HepG2 (cell line): ENCODE data around the gene CYP4F2. TPM values are rescaled to one million over a fixed set of nuclear protein-coding genes. Genes with fewer than 3 reads are reported as not detected.
A peak's percentile ranks its signal among the peaks of the same experiment; 100 is the strongest.

Source experiments
- EHMT2 ChIP-seq: fragments of 200-600 bp; sonication (generic); IDR thresholded peaks from 2 replicates; pipeline ENCODE4 v1.7.0; 2017; ENCODE audit warnings: antibody characterized with exemption, low read depth, low read length, borderline replicate concordance
- HMG20B ChIP-seq: conservative IDR thresholded peaks from 2 replicates; pipeline ENCODE4 v1.6.1; 2016; ENCODE audit warnings: missing genetic modification reagents, missing compliant biosample characterization
- MXI1 ChIP-seq: IDR thresholded peaks from 3 replicates; pipeline ENCODE4 v1.6.1; 2012; ENCODE audit warnings: low read depth, low read length, inconsistent platforms, borderline replicate concordance
- NFE2 ChIP-seq: sonication (generic); formaldehyde crosslinking; IDR thresholded peaks from 2 replicates; pipeline ENCODE4 v1.4.0; 2020; ENCODE audit warnings: missing genetic modification reagents
- NFIB ChIP-seq: sonication (generic); formaldehyde crosslinking; IDR thresholded peaks from 2 replicates; pipeline ENCODE4 v1.9.0; 2021; ENCODE audit warnings: missing genetic modification reagents, mild to moderate bottlenecking, borderline replicate concordance
- SMAD1 ChIP-seq: sonication (generic); formaldehyde crosslinking; IDR thresholded peaks from 2 replicates; pipeline ENCODE4 v1.4.0; 2020; ENCODE audit warnings: missing genetic modification reagents, low read depth, mild to moderate bottlenecking, borderline replicate concordance
- SRSF1 ChIP-seq: fragments of 200-400 bp; formaldehyde crosslinking; optimal IDR thresholded peaks from 2 replicates; pipeline ENCODE3; 2017; ENCODE audit warnings: mild to moderate bottlenecking, low read depth, low read length, moderate library complexity
- TCF7L2 ChIP-seq: IDR thresholded peaks from 2 replicates; pipeline ENCODE4 v1.6.1; 2011; ENCODE audit warnings: mild to moderate bottlenecking, low read depth, low read length, moderate library complexity
- XRCC5 ChIP-seq: fragments of 200-400 bp; formaldehyde crosslinking; optimal IDR thresholded peaks from 2 replicates; pipeline ENCODE3; 2017; ENCODE audit warnings: mild to moderate bottlenecking, low read length
- ZIK1 ChIP-seq: sonication (generic); formaldehyde crosslinking; IDR thresholded peaks from 2 replicates; pipeline ENCODE4 v1.5.0; 2020; ENCODE audit warnings: mild to moderate bottlenecking, low read depth, missing genetic modification reagents, borderline replicate concordance
- ZNF205 ChIP-seq: IDR thresholded peaks from 2 replicates; pipeline ENCODE4 v1.6.1; 2018; ENCODE audit warnings: missing biosample characterization, missing genetic modification reagents
- ZNF282 ChIP-seq: fragments of 450-650 bp; IDR thresholded peaks from 2 replicates; pipeline ENCODE4 v1.6.1; 2018; ENCODE audit not compliant: partially characterized antibody
- ZNF547 ChIP-seq: sonication (generic); formaldehyde crosslinking; IDR thresholded peaks from 2 replicates; pipeline ENCODE4 v1.5.1; 2020; ENCODE audit warnings: mild to moderate bottlenecking, missing genetic modification reagents
- ZNF607 ChIP-seq: sonication (generic); formaldehyde crosslinking; IDR thresholded peaks from 2 replicates; pipeline ENCODE4 v1.5.1; 2020; ENCODE audit warnings: missing genetic modification reagents, mild to moderate bottlenecking, borderline replicate concordance
- polyA plus RNA-seq, 8 experiments: library from polyadenylated mRNA; depleted of rRNA in 3 of 8; stranded (reverse) in 7 of 8; unstranded in 1 of 8; fragments of >200 nt; fragmentation: Illumina TruSeq in 4 of 8; extraction: Trizol in 4 of 8; gene quantifications; 2 replicates each; pipeline versions ENCODE4 v1.2.1 to v1.2.3, GENCODE V29; 2011 to 2016; ENCODE audit warnings: low read depth in 4 of 8, missing spikeins in 1 of 8, mixed read lengths in 1 of 8; ENCODE audit not compliant: insufficient read depth in 1 of 8
- total RNA-seq, 5 experiments: library from RNA; depleted of rRNA; stranded (reverse); fragments of >200 nt; fragmentation: Illumina TruSeq; extraction: Trizol; gene quantifications; 2 replicates each; pipeline ENCODE4 v1.2.3, GENCODE V29; 2016; ENCODE audit warnings: low read depth in 1 of 5
- TF ChIP-seq, protein P1 (sequence below): sonication (generic); formaldehyde crosslinking; IDR thresholded peaks from 2 replicates; pipeline ENCODE4 v1.4.0; 2020; ENCODE audit warnings: mild to moderate bottlenecking, missing genetic modification reagents
- TF ChIP-seq, protein P2 (sequence below): sonication (generic); formaldehyde crosslinking; IDR thresholded peaks from 2 replicates; pipeline ENCODE4 v1.4.0; 2020; ENCODE audit warnings: mild to moderate bottlenecking, missing genetic modification reagents
- TF ChIP-seq, protein P3 (sequence below): sonication (generic); formaldehyde crosslinking; IDR thresholded peaks from 2 replicates; pipeline ENCODE4 v1.8.1; 2023; ENCODE audit warnings: mild to moderate bottlenecking, moderate library complexity, missing genetic modification reagents

CYP4F2 gene
- total and polyA plus RNA-seq, 2 of the 13 experiments (the other 11 are each of a cell fraction or from before 2014, with no cell fraction given): 3.7 to 3.9 TPM

DNA sequence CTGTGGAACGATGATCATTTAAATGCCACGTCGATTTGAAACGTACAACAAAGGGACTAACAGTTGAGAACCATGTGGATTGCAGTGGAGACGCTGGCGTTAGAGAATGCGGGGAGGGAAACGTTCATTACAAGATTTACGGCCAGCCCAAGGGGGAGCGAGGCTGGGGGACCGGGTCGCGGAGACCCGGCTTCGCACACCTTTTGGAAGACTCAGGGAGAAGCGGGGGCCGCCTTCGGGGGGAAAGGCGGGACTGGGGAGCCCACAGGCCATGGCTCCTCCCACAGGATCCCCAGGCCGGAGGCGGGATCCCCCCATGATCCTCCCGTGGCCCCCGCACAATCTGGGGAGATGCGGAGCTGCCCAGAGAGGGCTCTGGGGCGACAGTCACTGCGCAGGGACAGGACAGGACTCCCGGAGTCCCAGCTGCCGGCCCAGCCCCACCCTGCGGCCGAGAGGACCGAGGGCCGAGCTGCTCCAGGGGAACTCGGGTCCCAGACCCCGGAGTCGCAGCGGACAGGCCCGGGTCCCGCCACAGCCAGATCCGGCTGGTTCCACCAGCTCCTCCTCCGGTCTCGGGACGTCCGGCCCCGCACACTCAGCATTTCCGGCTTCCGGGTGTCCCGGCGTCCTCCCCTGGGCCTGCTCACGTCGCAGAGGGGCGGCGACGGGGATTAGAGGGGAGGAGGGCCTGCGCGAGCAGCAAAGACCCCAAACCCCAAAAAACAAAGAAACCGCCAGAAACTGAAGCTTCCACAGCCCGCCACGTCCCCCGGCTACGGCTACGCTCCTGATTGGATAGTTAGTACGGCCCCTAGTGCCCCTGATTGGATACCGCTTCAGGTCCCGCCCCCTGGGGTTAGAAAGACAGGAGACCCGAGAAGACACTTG, 61.3 kb downstream of the CYP4F2 start (continued):
- TF ChIP-seq HMG20B (CRISPR knock-in tag) (no peak), SMAD1 (CRISPR knock-in tag) (no peak), MXI1 (0 out of 3 replicates have a peak, but pooled peaks have one; percentile 27), NFIB (no peak), ZNF547 (CRISPR knock-in tag) (peak; percentile 51; the same call in 1 of the 2 replicates), ZNF205 (CRISPR knock-in tag) (no peak), SRSF1 (peak; percentile 92), EHMT2 (no peak; the same call in 1 of the 2 replicates), TCF7L2 (no peak), ZNF607 (peak; percentile 75; the same call in 1 of the 2 replicates), ZNF282 (no peak), NFE2 (CRISPR knock-in tag) (no peak), ZIK1 (CRISPR knock-in tag) (no peak), XRCC5 (no peak)
- TF ChIP-seq, protein P1, sequence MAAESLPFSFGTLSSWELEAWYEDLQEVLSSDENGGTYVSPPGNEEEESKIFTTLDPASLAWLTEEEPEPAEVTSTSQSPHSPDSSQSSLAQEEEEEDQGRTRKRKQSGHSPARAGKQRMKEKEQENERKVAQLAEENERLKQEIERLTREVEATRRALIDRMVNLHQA (CRISPR knock-in tag): no peak
- TF ChIP-seq, protein P2, sequence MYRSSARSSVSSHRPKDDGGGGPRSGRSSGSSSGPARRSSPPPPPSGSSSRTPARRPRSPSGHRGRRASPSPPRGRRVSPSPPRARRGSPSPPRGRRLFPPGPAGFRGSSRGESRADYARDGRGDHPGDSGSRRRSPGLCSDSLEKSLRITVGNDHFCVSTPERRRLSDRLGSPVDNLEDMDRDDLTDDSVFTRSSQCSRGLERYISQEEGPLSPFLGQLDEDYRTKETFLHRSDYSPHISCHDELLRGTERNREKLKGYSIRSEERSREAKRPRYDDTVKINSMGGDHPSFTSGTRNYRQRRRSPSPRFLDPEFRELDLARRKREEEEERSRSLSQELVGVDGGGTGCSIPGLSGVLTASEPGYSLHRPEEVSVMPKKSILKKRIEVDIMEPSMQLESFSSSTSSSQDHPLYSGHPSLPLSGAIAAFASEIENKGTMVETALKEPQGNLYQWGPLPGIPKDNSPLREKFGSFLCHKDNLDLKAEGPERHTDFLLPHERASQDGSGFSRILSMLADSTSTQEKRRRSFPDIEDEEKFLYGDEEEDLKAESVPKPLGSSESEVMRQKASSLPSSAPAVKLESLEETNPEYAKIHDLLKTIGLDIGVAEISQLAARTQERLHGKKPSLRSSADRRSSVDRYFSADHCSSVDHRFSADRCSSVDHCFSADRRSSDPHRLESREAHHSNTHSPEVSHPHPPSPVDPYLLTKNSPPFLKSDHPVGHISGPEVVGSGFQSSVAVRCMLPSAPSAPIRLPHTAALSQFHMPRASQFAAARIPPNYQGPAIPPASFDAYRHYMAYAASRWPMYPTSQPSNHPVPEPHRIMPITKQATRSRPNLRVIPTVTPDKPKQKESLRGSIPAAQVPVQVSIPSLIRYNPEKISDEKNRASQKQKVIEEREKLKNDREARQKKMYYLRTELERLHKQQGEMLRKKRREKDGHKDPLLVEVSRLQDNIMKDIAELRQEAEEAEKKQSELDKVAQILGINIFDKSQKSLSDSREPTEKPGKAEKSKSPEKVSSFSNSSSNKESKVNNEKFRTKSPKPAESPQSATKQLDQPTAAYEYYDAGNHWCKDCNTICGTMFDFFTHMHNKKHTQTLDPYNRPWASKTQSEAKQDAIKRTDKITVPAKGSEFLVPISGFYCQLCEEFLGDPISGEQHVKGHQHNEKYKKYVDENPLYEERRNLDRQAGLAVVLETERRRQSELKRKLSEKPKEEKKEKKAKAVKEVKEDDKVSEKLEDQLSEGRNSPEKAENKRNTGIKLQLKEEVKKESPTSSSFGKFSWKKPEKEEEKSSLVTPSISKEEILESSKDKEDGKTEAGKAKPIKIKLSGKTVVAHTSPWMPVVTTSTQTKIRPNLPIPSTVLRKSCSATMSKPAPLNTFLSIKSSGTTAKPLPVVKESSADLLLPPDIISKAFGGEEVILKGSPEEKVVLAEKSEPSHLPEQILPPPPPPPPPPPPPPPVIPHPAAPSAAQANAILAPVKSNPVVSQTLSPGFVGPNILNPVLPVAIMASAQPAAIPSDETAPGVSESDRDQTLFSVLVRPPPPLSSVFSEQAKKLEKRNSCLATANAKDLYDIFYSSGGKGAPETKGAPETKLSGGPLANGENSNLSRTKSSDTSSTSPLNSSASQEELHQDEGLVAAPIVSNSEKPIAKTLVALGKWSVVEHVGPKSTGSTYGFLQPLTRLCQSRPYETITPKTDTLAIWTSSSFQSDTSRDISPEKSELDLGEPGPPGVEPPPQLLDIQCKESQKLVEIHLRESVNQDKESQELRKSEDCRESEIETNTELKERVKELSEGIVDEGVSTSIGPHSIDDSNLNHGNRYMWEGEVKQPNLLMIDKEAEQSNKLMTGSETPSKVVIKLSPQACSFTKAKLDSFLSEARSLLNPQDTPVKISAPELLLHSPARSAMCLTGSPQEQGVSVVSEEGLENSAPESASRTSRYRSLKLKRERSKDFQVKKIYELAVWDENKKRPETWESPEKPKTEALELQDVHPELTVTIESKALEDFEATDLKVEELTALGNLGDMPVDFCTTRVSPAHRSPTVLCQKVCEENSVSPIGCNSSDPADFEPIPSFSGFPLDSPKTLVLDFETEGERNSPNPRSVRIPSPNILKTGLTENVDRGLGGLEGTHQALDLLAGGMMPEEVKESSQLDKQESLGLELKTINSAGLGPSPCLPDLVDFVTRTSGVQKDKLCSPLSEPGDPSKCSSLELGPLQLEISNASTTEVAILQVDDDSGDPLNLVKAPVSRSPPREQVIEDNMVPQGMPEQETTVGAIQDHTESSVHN (CRISPR knock-in tag): no peak
- TF ChIP-seq, protein P3, sequence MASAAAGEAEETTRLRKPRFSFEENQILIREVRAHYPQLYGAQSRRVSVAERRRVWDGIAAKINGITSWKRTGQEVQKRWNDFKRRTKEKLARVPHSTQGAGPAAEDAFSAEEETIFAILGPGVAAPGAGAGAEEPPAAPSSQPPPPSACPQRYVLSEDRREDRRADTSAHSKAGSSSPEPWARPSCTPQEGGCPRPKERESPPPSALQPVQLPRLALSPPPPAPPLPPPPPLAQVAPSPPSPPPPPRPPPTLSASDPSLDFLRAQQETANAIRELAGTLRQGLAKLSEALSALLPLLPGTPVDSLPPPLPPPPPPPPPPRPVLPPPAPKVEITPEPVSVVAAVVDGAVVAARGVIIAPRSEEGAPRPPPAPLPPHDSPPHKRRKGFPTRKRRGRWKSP (CRISPR knock-in tag): no peak
